OCI-LY1 (cell line): ENCODE results near the gene CTIF.

Source experiments
- H2AFZ ChIP-seq: fragments of 200-600 bp; sonication (generic), shearing (Covaris generic); 2 replicates; pipeline ENCODE4 v1.6.0; 2014; ENCODE audit warnings: antibody characterized with exemption, mild to moderate bottlenecking, low read length
- H3F3A ChIP-seq: fragments of 200-600 bp; sonication (generic), shearing (Covaris generic); 2 replicates; pipeline ENCODE4 v1.6.0; 2014; ENCODE audit warnings: mild to moderate bottlenecking, antibody characterized with exemption, low read length, moderate library complexity; ENCODE audit not compliant: insufficient read depth
- H3K27ac ChIP-seq: fragments of 200-600 bp; sonication (generic); 2 replicates; pipeline ENCODE4 v1.5.1; 2014; ENCODE audit warnings: low read length, mixed run types, mild to moderate bottlenecking, low read depth; ENCODE audit not compliant: poor library complexity, severe bottlenecking
- H3K27me3 ChIP-seq: fragments of 200-600 bp; sonication (generic); 2 replicates; pipeline ENCODE4 v1.6.0; 2014; ENCODE audit warnings: antibody characterized with exemption, mild to moderate bottlenecking, low read length, moderate library complexity; ENCODE audit not compliant: insufficient read depth
- H3K36me3 ChIP-seq: fragments of 200-600 bp; sonication (generic); 2 replicates; pipeline ENCODE4 v1.6.1; 2014; ENCODE audit warnings: mild to moderate bottlenecking, antibody characterized with exemption, low read length, moderate library complexity, mixed read lengths; ENCODE audit not compliant: insufficient read depth
- H3K4me1 ChIP-seq: fragments of 200-600 bp; sonication (generic); 2 replicates; pipeline ENCODE4 v1.5.1; 2014; ENCODE audit warnings: mild to moderate bottlenecking, low read length, moderate library complexity; ENCODE audit not compliant: insufficient read depth, severe bottlenecking
- H3K4me2 ChIP-seq: fragments of 200-600 bp; sonication (generic), shearing (Covaris generic); 2 replicates; pipeline ENCODE4 v1.6.1; 2014; ENCODE audit warnings: low read length
- H3K4me3 ChIP-seq: fragments of 200-600 bp; sonication (generic); 2 replicates; pipeline ENCODE4 v1.5.1; 2014; ENCODE audit warnings: low read length, low read depth, mild to moderate bottlenecking, mixed read lengths; ENCODE audit not compliant: poor library complexity, severe bottlenecking
- H3K79me2 ChIP-seq: fragments of 200-600 bp; shearing (Covaris generic); 2 replicates; pipeline ENCODE4 v1.6.1; 2016; ENCODE audit warnings: mixed run types, low read length, mixed read lengths; ENCODE audit not compliant: insufficient read depth
- H3K9ac ChIP-seq: fragments of 200-600 bp; sonication (generic), shearing (Covaris generic); 2 replicates; pipeline ENCODE4 v1.6.1; 2014; ENCODE audit warnings: mild to moderate bottlenecking, low read length, mixed read lengths
- H3K9me2 ChIP-seq: fragments of 200-600 bp; sonication (generic), shearing (Covaris generic); 2 replicates; pipeline ENCODE4 v1.6.1; 2014; ENCODE audit warnings: low read depth, mild to moderate bottlenecking, low read length, mixed read lengths
- H3K9me3 ChIP-seq: fragments of 200-600 bp; shearing (Covaris generic); 2 replicates; pipeline ENCODE4 v1.6.1; 2014; ENCODE audit warnings: low read length, mixed read lengths
- H4K20me1 ChIP-seq: fragments of 200-600 bp; sonication (generic), shearing (Covaris generic); 2 replicates; pipeline ENCODE4 v1.6.0; 2016; ENCODE audit warnings: mild to moderate bottlenecking, low read length; ENCODE audit not compliant: insufficient read depth
- CTCF ChIP-seq: fragments of 200-600 bp; sonication (generic), shearing (Covaris generic); IDR thresholded peaks from 2 replicates; pipeline ENCODE4 v1.5.1; 2017; ENCODE audit warnings: mild to moderate bottlenecking, antibody characterized with exemption, low read length, moderate library complexity, mixed read lengths
- EZH2 ChIP-seq: fragments of 200-600 bp; sonication (generic), shearing (Covaris generic); IDR thresholded peaks from 2 replicates; pipeline ENCODE4 v1.8.0; 2017; ENCODE audit warnings: borderline replicate concordance, mixed run types, mild to moderate bottlenecking, antibody characterized with exemption, low read length, moderate library complexity, mixed read lengths

Gene CTIF

GRCh38 chr18:48580782-48581181, 42.0 kb downstream of the CTIF start:
- H4K20me1 ChIP-seq: no peaks in the 10 kb centered on the region

GRCh38 chr18:48581206-48581605, 42.4 kb downstream of the CTIF start:
- Histone ChIP-seq H3K9ac (no peak overlapping the region), H2AFZ (no peak overlapping the region), H3K9me2 (no peaks in the 10 kb centered on the region), H4K20me1 (no peaks in the 10 kb centered on the region), H3K36me3 (no peaks in the 10 kb centered on the region), H3K27me3 (no peaks in the 10 kb centered on the region; the same call in 1 of the 2 replicates), H3K4me2 (no peak overlapping the region), H3K4me3 (no peak overlapping the region), H3K4me1 (no peaks in the 10 kb centered on the region), H3F3A (no peaks in the 10 kb centered on the region), H3K79me2 (no peaks in the 10 kb centered on the region), H3K9me3 (no peaks in the 10 kb centered on the region), H3K27ac (no peak overlapping the region)
- no peak for TF ChIP-seq CTCF
- no peak for TF ChIP-seq EZH2

More at GRCh38 chr18:48580782-48581181, 42.0 kb downstream of the CTIF start:
- H3K27me3 ChIP-seq: peaks cover 2% of the 10 kb centered on the region; the same call in 1 of the 2 replicates
- H3K4me2 ChIP-seq: no peak overlapping the region
- no peak overlapping the region for H3K27ac ChIP-seq
- H3F3A ChIP-seq: no peaks in the 10 kb centered on the region
- H3K36me3 ChIP-seq: no peaks in the 10 kb centered on the region
- TF ChIP-seq EZH2 (no peak), CTCF (no peak)
- H3K79me2 ChIP-seq: no peaks in the 10 kb centered on the region
- H3K4me3 ChIP-seq: no peak overlapping the region
- no peaks in the 10 kb centered on the region for H3K4me1 ChIP-seq
- H3K9ac ChIP-seq: no peak overlapping the region
- no peak overlapping the region for H2AFZ ChIP-seq
- no peaks in the 10 kb centered on the region for H3K9me2 ChIP-seq
- no peaks in the 10 kb centered on the region for H3K9me3 ChIP-seq

GRCh38 chr18:48581941-48582340, 43.1 kb downstream of the CTIF start:
- Histone ChIP-seq H2AFZ (no peak overlapping the region), H3K79me2 (no peaks in the 10 kb centered on the region), H3K4me1 (no peaks in the 10 kb centered on the region), H3K36me3 (no peaks in the 10 kb centered on the region), H3K27ac (no peak overlapping the region), H3K4me2 (no peak overlapping the region), H3K4me3 (no peak overlapping the region), H3K27me3 (no peaks in the 10 kb centered on the region; the same call in 1 of the 2 replicates), H3F3A (no peaks in the 10 kb centered on the region), H4K20me1 (no peaks in the 10 kb centered on the region), H3K9ac (no peak overlapping the region), H3K9me3 (no peaks in the 10 kb centered on the region), H3K9me2 (no peaks in the 10 kb centered on the region)
- TF ChIP-seq EZH2 (no peak), CTCF (no peak)
